GM19193 (cell line): Measurements from ENCODE around the gene THTPA.

ENCODE experiments used
- POLR2A ChIP-seq: IDR thresholded peaks from 4 replicates; pipeline ENCODE4 v1.6.1; 2011; ENCODE audit not compliant: insufficient read depth, insufficient read length; ENCODE audit errors: extremely low read depth

THTPA gene

GRCh38 chr14:23580152-23580926 is 24.3 kb downstream of the THTPA start:
- no peak for TF ChIP-seq POLR2A

- no peak for TF ChIP-seq POLR2A
These were observed 24.8 kb downstream of the THTPA start for GRCh38 chr14:23580948-23581281.

DNA sequence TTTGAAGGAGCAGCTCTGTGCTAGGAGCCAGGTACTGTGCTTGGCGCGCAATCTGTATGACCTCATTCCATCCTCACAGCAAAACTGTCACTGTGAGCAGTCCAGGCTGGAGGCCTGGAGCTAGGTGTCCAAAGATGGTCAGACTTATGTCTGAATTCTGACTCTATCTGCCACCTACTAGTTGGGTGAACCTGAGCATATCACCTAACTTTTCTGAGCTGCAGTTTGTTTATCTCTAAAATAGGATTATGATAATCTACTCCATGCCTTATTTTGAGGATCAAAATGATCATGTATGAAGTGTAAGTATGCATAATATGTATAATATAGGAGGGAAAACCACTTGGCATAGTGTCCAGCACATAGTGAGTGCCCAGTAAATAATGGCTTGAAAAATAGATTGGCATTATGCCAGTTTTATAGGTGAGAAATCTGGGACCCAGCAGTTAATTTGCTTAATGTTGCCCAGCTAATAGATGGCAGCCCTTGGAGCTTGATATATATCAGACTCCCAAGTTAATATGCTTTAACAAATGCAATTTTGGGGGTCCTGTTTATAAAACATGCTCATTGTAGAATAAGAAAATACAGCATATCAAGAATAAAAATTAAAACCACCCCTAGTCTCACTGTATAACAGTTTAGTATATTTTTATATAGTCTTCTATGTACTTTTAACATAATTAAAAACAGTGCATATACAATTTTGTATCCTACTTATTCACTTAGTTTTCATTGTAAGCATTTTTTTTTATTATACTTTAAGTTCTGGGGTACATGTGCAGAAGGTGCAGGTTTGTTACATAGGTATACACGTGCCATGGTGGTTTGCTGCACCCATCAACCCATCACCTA is 27.1 kb downstream of the THTPA start:
- no peak for TF ChIP-seq POLR2A

GRCh38 chr14:23588884-23589598 is 33.0 kb downstream of the THTPA start:
- TF ChIP-seq POLR2A = no peak

DNA sequence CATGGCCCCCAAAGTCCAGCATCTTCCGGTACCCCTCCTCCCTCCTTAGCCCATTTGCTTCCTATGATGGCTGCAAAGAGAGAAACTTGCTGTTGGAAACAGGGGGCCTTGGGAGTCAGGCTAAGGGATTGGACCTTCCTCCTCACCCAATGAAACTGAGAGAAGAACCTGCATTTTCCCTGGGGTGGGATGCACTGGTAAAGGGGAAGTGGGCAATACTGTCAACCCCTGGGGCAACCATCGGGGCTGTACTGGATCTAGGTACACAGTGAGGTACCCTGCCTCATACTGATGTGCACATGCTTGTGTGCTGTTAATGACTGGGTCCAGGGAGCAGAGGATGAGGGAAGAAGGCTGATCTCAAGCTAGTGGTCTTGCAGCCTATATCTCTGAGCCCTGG is 33.5 kb downstream of the THTPA start:
- no peak for TF ChIP-seq POLR2A

DNA sequence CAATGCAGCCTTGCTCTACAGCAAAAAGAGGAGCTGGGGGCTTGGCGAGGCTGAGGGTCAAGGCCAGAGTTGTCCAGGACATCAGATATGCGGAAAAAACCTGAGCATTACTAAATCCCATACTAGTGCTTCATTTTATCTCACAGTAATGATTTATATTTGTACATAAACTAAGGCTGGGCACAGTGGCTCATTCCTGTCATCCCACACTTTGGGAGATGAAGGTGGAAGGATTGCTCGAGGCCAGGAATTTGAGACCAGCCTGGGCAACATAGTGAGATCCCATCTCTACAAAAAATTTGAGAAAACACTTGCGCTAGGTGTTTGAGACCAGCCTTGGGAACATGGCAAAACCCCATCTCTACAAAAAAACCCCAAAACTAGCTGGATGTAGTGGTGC is 34.1 kb downstream of the THTPA start:
- no peak for TF ChIP-seq POLR2A

DNA sequence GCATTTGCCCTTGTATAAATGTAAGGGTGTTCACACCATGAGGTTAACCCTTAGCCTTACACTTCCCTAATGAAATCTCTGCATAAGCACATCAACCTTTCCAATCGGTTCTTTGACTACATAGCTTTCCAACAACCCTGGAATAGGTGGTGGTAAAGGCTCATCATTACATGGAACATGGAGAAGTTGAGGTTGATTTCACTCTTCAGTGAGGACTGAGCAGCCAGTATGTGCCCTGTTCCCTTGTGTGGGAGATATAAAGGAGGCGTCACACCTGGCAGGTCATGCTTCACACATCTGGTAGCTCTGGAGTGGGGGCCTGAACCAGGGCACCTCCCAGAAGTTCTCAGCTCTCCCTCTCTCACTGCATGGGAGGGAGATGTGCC is 44.2 kb downstream of the THTPA start:
- TF ChIP-seq POLR2A = no peak

- TF ChIP-seq POLR2A = no peak
These were observed 44.7 kb downstream of the THTPA start for GRCh38 chr14:23600806-23601205.

GRCh38 chr14:23601424-23601823 is 45.4 kb downstream of the THTPA start:
- TF ChIP-seq POLR2A = no peak

- TF ChIP-seq POLR2A = no peak
These were observed 45.7 kb downstream of the THTPA start for GRCh38 chr14:23601845-23602180.

DNA sequence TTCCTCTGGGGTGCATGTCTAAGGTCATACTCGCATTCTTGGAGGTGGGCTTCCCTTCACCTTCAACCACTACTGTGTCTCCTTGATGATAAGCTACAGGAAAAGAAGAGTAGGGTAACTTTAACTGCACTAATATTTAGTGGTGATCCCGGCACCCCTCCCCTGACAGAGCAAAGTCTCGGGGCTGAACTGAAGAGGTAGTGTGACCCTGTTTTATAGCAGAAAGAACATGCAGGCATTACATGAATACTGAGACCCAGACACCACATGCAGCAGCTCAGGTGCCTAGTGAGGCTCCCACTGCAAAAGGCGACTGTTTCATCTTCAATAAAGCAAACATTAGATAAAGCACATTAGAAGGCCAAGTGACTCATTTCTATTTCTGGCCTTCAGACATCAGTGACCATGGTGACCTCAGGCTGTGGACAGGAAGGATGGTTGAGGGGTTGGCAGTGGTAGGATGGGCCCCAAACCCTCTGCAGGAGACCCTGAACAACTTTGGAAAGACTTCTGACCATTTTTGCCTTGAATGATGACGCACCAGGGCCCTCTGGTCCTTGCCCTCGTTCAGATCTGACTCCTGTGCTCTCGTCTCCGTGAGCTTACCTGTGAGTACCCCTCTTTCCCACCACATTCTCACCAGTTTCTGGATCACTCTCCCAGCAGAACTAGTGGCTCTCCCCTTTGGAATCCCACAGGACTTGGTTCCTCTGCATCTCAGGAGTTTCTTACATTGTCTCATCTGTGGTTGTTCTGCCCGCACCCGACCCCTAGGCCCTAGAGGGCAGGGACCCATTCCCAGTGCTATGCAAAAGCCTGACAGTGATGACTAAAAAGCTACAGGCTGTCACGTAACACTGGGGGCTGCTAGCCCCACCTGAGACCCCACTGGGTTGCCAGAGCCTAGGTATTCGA is 46.4 kb downstream of the THTPA start:
- no peak for TF ChIP-seq POLR2A

- no peak for TF ChIP-seq POLR2A
These were observed 47.0 kb downstream of the THTPA start for GRCh38 chr14:23603103-23603502.

- no peak for TF ChIP-seq POLR2A
These were observed 48.1 kb downstream of the THTPA start for GRCh38 chr14:23604148-23604547.

DNA sequence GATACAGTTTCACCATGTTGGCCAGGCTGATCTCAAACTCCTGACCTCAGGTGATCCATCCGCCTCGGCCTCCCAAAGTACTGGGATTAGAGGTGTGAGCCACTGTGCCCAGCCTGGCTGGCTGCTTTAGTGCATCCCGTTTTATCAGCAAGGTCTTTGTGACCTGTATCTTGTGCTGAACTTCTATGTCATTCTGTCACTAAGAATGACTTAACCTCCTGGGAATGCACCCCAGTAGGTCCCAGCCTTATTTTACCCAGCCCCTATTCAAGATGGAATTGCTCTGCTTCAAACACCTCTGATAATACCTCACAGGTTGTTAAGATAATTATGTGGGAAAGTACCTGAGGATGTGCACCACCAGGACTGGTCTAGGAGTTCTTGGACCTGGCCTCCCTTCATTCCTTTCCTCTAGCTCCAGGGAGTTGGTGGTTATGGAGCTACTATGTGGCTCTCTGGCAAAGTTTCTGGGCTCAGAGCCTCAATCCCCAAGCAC is 48.7 kb downstream of the THTPA start:
- no peak for TF ChIP-seq POLR2A
